GM12878 (cell line): ENCODE data around the gene UAP1L1. TPM values are rescaled to one million over a fixed set of nuclear protein-coding genes. Genes with fewer than 3 reads are reported as not detected.

ENCODE experiments used
- CEBPB ChIP-seq, 2 experiments: fragments of 150-350 bp in 1 of 2; IDR thresholded peaks; 2 replicates each; pipeline ENCODE4 v1.6.1; 2012 to 2014; ENCODE audit warnings: low read depth in 2 of 2, low read length in 2 of 2, borderline replicate concordance in 1 of 2, inconsistent platforms in 1 of 2
- JUND ChIP-seq: IDR thresholded peaks from 2 replicates; pipeline ENCODE4 v1.6.1; 2012; ENCODE audit warnings: low read depth, mild to moderate bottlenecking, low read length, improper control_type of control experiment, moderate library complexity
- MYB ChIP-seq: fragments of 150-350 bp; IDR thresholded peaks from 2 replicates; pipeline ENCODE4 v1.6.1; 2014; ENCODE audit warnings: mild to moderate bottlenecking, low read depth, low read length, borderline replicate concordance
- NKRF ChIP-seq: fragments of 450-650 bp; conservative IDR thresholded peaks from 2 replicates; pipeline ENCODE4 v1.6.1; 2017; ENCODE audit warnings: mild to moderate bottlenecking, moderate library complexity
- NR2C1 ChIP-seq: fragments of 450-650 bp; IDR thresholded peaks from 2 replicates; pipeline ENCODE4 v1.6.1; 2017; ENCODE audit warnings: antibody characterized with exemption, mild to moderate bottlenecking, moderate library complexity
- SKIL ChIP-seq: fragments of 450-650 bp; IDR thresholded peaks from 2 replicates; pipeline ENCODE4 v1.6.1; 2017; ENCODE audit warnings: mild to moderate bottlenecking, low read depth, inconsistent platforms; ENCODE audit not compliant: poor library complexity, severe bottlenecking
- YBX1 ChIP-seq: fragments of 450-650 bp; IDR thresholded peaks from 2 replicates; pipeline ENCODE4 v1.6.1; 2016; ENCODE audit warnings: antibody characterized with exemption
- polyA plus RNA-seq, 11 experiments: library from polyadenylated mRNA; depleted of rRNA in 4 of 11; unstranded in 6 of 11; stranded (reverse) in 5 of 11; fragments of >200 nt; fragmentation: Nextera tagmentation in 4 of 11; fragmentation: Illumina TruSeq in 1 of 11; extraction: Ambion mirVana in 4 of 11; extraction: Trizol in 1 of 11; gene quantifications; 1 replicate in 1 of 11; 2 replicates in 10 of 11; pipeline versions ENCODE4 v1.2.1 to v1.2.3, GENCODE V29; 2011 to 2016; ENCODE audit warnings: inconsistent platforms in 2 of 11, missing spikeins in 2 of 11, low read depth in 1 of 11
- total RNA-seq, 4 experiments: library from RNA; depleted of rRNA in 3 of 4; stranded (reverse); fragments of >200 nt in 3 of 4; fragmentation: Illumina TruSeq in 1 of 4; extraction: Trizol in 1 of 4; gene quantifications; 2 replicates each; pipeline versions ENCODE4 v1.2.1 to v1.2.3, GENCODE V29; 2013 to 2021

Gene UAP1L1
- total and polyA plus RNA-seq, 10 of the 15 experiments (the other 5 are each of a cell fraction or from before 2014, with no cell fraction given), result 0.29 to 15.7 (median 5.8) TPM

GRCh38 chr9:137042751-137043727, 34.3 kb upstream of the UAP1L1 start (continued):
- TF ChIP-seq SKIL, result no peak
- TF ChIP-seq YBX1, result no peak
- no peak for TF ChIP-seq JUND
- no peak for TF ChIP-seq CEBPB (IDR thresholded peaks at IDR 0.05; ENCODE audit: borderline replicate concordance in 1 of 2, low read depth in 2 of 2, low read length in 2 of 2)
- no peak for TF ChIP-seq NR2C1
- no peak for TF ChIP-seq MYB
- TF ChIP-seq NKRF, result no peak
- TF ChIP-seq, all 136 proteins: peak for 0
